GM19023 (cell line): Measurements from ENCODE around the gene SPECC1L.

Experiments
- ATAC-seq: cut with Tn5 transposase; IDR thresholded peaks from one replicate; pipeline ENCODE4 v1.9.1; 2021; ENCODE audit warnings: mild to moderate bottlenecking, moderate library complexity; ENCODE audit not compliant: unreplicated experiment

The SPECC1L gene

GRCh38 chr22:24413736-24414385, 143.2 kb downstream of the SPECC1L start:
- ATAC-seq, result no peak

DNA sequence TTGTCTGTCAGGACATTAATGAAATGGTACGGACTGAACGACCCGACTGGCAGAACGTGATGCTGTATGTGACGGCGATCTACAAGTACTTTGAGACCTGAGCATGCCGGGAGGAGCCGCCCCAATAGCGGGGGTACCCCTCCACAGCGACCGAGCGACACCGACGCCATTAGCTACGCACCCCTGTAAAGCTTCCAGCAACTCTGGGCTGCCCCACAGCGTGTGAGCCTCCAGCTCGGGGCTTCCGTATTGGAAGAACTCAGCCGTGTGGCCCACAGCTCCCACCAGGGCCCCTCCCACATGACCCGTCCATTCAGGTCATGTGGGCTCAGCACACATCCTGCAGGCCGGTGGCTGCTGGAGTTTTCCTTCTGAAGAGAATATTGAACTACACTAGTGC, 143.9 kb downstream of the SPECC1L start:
- ATAC-seq, result no peak

DNA sequence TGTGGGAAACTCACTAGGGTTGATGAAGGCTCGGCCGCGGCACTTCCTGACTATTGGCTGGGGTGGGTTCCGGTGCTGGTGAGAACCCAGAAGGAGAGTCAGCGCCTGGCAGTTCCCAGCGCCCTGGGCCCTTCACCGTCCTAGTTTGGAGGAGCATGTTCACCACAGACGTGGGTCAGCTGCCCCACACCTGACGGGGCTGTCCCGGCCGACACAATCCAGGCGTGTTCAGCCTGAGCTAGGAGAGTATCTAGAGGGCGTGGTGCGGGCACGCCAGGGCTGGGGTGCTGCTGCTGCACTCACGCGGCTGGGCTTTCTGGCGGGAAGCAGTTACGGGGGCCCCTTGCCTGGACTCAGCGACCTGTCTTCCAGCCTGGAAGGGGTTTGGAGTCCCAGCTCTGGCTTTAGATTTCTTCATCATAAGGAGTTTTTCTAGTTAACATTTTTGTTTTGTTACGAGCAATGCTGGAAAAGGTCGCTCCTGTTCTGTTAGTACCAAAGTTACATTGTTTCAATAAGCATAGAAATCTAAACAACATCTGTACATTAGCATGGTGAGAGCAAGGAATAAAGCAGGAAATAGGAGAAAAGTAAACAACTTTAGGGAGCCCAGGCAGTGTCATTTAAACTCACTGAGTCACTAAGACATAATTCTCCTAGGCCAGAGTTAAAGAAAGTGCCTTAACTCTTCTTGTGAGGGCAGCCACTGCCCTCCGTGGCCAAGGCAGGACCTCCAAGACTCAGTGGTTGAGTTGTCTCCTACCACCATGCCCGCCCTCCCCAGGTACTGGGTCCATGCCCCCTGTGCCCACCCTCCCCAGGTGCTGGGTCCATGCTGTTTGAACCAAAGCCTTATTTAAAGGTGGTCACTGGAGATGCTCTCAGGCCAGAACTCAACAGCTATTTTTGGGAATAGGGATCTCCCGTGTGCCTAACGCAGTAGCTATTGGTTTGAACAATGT, 144.6 kb downstream of the SPECC1L start:
- no peak for ATAC-seq

DNA sequence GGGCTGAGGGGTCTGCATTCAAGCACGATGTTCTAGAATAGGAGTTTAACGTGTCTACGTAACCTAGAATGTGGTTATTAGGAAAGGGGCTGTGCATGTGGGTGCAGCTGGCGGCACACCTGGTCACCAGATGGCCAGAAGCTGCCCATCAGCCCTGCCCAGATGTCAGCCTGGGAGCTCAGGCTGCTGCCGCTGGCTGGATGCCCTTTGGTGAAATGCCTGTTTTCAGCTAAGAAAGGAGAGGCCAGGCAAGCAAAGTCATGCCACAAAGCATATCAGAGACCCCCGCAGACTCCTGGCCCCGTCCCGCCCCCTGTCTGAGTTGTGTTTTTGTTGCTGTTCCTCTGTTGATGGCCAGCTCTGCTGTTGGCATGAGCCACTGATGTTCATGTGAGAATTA, 145.5 kb downstream of the SPECC1L start:
- no peak for ATAC-seq

GRCh38 chr22:24416611-24417010, 146.0 kb downstream of the SPECC1L start:
- no peak for ATAC-seq

GRCh38 chr22:24417200-24417599, 146.6 kb downstream of the SPECC1L start:
- ATAC-seq, result no peak

- no peak for ATAC-seq
Measured at GRCh38 chr22:24417901-24418641, 147.4 kb downstream of the SPECC1L start.

DNA sequence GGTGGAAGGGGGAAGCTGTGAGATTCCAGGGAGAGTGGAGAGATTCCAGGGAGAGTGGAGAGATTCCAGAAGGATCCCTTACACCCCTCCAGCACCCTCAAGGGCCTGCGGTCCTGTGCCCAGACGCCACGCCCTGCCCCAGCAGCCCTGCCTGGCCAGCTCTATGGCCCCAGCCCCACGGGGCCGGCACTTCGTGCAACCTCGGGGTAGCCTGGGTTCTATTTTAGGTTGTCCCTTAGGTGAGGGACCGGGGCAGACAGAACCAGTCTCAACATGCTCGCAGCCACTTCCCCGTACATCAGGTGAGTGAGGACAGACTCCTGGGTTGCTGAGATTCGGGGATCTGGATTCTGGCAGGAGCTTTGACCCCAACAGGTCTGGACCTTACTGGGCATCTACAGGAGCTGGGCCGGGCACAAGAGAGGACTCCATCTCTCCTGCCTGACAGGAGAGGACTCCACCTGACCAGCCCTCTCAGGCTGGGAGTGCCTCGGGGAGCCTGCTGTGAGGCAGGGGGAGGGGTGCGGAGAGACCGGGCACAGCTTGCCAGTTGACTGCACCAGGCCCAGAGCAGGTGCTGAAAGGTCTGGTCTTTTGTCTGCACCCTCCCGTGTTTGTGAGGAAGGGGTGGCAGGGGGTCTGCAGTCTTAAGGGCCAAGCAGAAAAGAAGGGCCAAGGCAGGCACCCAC, 148.3 kb downstream of the SPECC1L start:
- no peak for ATAC-seq

DNA sequence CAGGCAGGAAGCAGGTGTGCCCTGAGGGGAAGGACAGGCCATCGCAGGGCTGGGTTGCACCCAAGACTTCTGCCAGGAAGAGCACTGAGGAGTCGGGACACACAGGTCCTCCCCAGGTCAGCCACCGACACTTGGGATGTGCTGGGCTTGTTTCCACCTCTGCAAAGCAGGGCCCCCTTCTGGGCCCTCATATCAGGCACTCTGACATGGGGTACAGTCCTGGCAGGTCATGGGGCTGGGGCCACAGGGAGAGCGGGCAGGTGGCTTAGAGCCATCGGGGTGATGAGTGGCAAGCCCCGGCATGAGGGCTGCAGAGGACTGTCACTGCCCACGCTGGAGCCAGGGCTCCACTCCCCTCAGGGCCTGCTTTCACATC, 148.8 kb downstream of the SPECC1L start:
- no peak for ATAC-seq

DNA sequence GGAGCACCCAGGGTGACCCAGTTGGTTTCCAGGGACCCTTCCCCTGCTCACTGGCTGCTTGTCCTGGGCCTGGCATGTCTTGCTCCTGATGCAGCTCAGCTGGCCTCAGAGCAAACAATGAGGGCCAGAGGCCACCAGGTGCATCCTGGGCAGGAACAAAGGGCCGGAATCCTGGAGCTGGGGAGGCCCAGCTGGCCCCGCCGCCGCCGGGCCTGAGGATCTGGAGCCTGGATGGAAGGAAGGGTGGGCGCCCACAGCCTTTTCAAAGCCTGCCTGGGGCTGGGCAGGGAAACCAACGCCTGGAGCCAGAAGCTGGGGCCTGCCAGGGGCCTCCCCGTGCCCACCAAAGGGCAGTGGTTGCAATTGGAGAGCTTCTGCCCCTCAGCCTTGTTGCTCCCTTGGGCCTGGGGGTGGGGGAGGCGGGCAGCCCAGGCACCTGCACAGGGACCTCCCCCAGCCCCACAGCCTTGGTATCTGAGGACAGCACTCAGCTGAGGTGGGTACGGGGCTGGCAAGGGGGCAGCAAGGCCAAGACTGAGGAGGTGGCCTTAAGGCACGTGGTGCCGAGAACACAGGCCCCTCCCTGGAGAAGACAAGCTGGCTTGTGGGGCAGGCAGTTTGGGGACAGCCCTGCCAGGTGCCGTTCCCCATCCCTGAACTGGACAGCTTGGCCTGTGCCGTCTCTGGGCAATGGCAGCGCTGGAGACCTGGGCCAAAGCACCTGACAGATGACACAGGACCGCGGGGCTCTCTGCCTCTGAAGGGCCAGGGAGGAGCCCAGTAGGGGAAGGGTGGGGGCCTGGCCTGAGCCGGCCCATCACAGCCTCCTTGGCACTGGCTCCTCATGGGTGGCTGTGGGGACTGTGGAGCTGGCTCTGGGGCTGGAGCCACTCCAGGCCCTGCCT, 149.7 kb downstream of the SPECC1L start:
- no peak for ATAC-seq

GRCh38 chr22:24420977-24421343, 150.3 kb downstream of the SPECC1L start:
- ATAC-seq, result no peak

DNA sequence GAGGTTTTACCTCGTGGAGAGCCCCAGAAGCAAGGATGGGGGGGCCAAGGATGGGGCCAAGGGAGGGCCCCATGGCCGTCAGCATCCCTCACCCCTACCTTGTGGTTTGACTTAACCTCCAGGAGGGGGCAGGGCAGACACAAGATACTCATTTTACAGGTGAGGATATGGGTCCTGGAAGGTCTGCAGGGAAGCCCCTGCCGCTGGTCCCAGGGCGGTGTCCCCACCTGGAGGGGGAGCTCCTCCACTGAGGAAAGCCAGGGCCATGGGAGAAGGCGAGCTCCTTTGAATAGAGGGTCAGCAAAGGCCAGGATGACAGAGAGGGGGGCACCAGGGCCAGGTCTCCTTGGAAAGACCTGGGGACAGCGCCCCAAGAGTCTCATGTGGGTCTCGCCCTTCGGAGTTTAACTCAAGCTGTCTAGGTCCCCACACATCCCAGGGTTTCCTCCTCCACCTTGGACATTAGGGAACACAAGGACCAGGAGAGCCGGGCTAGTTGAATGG, 150.8 kb downstream of the SPECC1L start:
- no peak for ATAC-seq

DNA sequence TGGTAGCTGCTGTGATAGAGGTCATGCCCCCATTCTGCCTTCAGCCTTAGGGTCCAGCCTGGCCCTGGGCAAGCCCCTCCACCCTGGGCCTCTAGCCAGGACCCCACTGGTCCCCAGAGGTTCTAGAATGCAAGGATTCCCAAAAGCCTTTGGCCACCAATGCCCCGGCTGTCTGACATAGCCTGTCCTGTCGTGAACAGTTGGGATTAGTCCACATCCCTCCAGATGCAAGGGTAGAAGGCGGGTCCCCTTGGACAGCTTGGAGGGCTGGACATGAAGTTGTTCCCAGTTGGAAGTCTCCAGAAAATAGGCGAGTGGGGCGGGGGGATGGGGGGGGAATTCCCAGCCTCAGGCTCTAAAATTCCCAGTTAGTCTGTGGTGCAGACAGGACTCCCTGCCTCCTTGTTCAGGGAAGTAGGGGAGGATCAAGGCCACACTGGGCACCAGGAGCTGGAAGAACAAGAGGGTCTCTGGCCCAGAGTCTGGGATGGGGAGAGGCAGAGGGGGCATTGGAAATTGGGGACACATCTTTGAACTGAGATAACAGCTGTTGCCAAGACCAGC, 151.6 kb downstream of the SPECC1L start:
- no peak for ATAC-seq

GRCh38 chr22:24423519-24424000, 152.9 kb downstream of the SPECC1L start:
- ATAC-seq, result peak; percentile 33

DNA sequence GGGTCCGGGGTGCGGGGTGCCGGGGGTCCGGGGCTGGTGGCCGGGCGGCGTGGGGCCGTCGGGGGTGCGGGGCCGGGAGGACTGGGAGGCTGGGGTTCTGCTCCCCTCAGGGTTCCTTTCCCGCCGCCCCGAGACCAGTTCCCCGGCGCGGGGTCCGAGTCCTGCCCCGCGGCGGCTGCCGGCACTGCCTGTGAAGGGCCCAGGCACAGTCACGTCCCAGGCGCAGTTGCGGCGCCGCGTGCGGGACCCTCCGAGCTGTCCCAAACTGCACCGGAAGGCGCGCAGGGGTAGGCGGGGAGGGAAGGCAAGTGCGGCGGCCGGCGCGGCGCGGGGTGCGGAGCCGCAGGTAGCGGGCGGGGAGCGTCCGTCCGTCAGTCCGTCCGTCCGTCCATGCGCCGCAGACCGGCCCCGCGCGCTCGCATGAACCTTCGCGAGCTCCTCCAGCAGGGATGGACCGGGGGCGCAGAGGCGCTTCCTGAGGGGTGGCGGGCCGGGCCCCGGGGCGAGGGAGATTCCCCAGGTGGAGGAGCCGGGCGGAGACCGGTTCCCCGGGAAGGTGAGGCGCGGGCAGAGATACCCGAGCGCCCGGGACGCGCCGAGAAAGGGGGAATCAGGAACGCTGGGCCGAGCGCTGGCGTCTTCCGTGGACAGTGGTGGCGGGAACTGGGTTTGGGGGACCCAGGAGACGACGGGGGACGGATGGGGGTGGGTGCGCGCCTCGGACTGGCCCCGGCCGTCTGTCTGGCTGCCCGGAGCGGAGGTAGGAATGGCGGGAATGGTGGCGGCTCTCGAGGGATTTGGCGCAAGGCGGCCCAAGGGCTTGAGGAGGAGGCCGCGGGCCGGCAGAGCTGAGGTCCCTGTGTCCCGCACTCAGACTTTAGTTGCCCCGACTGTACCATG, 153.6 kb downstream of the SPECC1L start:
- ATAC-seq, result peak; percentile 8

DNA sequence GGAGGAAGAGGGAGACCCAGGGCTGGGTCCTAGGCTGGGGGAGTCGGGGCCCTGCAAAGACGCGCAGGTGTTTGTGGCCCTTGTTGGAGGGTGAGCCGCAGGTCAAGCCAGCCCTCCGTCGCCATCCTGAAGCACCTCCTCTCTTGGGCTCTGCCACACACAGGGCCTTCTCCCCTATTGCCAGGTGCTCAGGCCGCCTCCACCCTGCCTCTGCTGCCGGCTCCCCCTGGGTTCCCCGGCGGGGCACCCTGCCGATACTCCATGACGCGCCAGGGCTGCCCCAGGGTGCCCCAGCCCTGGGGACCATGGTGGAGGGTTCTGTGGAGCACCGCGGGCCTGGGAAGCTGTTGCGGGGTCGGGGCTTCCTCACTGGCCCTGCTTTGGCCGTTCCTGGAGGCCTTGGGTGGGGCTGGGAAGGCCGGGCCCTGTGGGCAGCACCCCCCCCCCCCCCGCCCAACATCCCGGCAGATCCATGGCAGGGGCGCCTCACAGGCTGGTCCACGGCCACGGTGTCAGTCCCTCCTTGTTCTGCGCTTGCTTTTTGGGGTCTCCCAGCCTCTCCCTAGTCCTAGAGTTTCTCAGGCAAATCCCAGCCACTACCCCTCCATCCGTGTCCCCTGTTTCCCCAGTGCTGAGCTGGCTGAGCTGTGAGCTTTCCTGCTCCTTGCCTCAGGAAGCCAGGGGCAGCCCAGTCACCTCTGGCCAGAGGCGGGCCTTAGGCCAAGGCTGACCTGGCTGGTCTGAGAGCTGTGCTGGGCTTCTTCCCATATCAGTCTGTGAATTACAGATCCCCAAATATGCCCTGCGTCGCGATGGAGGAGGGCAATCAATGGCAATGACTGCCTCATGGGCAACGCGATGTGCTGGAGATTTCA, 154.5 kb downstream of the SPECC1L start:
- no peak for ATAC-seq

GRCh38 chr22:24426436-24426835, 155.8 kb downstream of the SPECC1L start:
- no peak for ATAC-seq
